ENCODE data around the gene ATXN7L2.

The ATXN7L2 gene

DNA sequence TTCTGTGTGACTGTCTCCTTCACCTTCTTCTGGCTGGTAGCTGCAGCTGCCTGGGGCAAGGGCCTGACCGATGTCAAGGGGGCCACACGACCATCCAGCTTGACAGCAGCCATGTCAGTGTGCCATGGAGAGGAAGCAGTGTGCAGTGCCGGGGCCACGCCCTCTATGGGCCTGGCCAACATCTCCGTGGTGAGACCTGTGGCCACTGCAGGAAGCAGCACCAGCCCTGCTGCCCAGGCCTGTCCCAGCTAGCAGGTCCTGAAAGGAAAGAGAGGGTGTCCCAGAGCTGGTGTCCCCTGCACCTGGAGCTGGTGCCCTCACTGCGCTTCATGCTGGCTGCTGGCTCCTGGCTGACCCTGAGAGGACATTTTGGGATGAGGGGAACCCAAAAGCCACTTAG, 5.9 kb upstream of the ATXN7L2 start:
- no peak for DNase-seq

DNA sequence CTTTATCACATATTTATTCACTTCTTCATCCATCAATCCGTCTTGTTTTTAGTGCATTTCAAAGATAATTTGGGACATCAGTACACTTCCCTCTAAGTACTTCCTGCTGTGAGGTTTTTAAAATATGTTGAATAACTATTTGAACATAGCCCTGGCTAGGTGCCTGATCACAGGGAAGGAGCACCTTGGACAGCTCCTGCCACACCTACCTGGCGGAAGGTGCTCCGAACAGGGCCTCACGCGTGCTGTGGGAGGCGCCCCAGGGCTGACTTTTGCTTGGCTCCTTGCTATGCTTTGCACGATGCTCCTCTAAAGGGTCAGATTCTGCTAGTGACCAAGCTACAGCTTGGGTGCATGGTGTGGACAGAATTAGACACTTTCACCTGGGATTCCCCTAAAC, 4.9 kb upstream of the ATXN7L2 start:
- peak in 1 of 5 donors; percentile 36 for DNase-seq

GRCh38 chr1:109479311-109479710, 4.4 kb upstream of the ATXN7L2 start:
- DNase-seq: no peak

DNA sequence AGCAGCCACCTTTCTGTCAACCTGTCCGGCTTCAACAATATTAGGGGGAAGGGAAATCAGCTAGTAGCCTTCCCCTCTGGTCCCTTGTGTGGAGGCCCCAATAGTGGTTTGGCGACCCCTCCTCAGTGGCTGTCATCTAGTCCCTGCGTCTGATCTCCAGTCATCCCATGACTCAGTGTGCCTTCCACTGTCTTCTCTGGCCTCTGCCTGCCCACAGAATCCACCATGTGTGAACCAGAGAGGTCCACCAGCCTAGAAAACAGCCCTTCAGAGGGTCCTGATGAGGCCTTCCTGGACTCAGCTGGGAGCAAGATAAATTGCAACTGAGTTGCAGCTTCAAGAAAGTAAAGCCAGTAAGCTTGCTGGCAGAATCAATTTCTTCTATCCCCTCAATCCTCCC, 3.8 kb upstream of the ATXN7L2 start:
- no peak for DNase-seq

DNA sequence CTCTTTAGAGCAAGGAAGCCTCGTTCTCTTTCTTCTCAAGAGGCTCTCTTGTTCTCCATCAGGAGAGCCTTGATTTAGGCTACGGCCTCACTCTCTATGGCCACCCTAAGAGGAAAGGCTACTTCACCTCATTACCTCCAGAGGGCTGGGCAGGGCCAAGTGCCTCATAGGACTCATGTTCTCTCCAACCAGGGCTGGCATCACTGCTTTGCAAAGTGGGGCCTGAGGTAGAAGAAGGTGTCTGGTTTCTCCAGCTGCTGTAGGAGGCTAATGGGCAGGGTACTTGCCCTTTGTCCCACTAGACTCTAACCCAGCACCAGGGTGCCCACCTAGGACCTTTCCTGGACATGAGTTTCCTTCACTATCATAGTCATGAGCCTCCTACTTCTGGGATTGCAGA, 2.1 kb upstream of the ATXN7L2 start:
- DNase-seq: no peak

DNA sequence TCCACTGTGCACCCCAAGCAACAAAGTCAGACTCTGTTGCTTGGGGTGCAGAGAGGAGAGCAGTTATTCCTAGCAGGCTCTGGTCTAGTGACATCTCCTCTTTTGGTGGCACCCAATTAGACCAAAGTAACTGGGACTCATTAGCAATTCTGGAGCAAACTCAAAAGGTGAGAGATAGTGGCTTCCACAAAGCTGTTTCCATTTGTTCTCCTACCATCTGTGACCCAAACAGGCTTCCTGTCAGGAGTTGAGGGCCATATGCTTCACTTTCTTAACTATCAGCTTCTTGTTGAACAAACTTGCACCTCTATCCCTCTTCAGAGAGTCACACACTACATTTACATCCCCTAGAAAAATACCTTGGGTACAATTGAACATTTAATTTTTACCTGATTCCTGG, 1.5 kb upstream of the ATXN7L2 start:
- no peak for DNase-seq

GRCh38 chr1:109482791-109483671, 674 bp upstream of the ATXN7L2 start:
- peak in 2 of 5 donors; percentile 32 for DNase-seq

DNA sequence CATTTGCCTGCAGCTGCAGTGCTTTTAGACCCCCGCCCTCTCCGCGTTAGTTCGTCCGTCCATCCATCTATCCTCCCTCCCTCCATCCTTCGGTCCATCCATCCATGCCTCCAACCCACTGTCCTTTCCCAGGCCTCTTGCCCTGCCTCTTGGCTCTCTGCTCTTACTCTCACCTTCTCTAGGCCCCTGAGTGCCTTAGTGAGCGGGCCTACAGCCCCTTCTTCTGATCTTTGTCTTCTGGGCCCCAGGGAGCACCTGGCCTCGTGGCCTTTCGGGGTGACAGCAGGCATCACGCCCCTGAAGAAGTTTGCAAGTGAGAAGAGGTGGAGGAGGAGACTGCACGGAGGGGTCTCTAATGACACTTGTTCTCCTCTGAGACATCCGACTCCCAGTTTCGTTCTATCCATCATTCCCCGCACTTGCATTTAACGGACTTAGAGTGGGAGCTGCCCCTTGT, 842 bp downstream of the ATXN7L2 start:
- no peak for DNase-seq

DNA sequence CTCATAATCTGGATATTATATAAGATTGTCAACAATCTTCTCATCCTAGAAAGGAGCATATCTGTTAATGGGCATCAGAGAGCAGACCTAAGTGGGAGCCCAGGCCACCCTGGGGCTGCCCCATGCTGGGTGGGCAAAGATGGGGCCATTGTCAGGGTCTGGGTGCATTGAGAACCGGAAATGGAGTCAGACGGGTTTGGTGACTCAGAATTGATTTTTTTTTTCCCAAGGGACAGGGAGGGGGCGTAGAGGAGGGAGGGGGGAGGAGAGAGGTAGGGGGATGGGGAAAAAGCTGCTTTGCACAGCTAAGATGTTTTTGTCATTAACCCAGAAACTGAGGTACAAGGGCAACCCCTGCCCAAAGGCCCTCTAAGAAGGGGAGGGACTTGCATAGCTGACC, 1.3 kb downstream of the ATXN7L2 start:
- DNase-seq: no peak

- DNase-seq: no peak
These were observed 3.6 kb downstream of the ATXN7L2 start for GRCh38 chr1:109487261-109487660.

- no peak for DNase-seq
These were observed 4.5 kb downstream of the ATXN7L2 start for GRCh38 chr1:109488201-109488600.

GRCh38 chr1:109488696-109489095, 5.0 kb downstream of the ATXN7L2 start:
- DNase-seq: no peak

- peak in 4 of 5 donors; percentile 44 to 68 (median 56) for DNase-seq
These were observed 6.6 kb downstream of the ATXN7L2 start for GRCh38 chr1:109490029-109490933.

- DNase-seq: no peak
These were observed 7.2 kb downstream of the ATXN7L2 start for GRCh38 chr1:109490934-109491302.

GRCh38 chr1:109491372-109491771, 7.7 kb downstream of the ATXN7L2 start:
- DNase-seq: no peak

- no peak for DNase-seq
These were observed 9.1 kb downstream of the ATXN7L2 start for GRCh38 chr1:109492779-109493178.

DNA sequence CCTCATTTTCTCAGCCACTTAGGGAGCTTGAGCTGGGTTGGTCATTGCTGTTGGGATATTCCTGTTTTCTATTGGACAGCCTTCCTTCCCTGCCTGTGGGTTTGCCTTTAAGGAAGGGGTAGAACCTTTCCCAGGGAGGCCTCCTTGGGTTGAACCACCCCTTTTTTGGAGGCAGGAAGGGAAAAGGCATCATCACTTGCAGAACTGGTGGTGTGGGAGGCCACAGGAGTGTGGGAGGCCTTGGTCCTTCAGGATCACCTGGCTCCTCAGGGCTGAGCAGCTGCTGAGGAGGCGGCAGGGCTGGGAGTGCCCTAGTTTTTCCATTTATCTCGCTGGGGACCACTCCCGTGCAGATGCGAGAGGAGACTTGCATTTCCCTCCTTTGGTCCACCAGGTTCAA, 9.5 kb downstream of the ATXN7L2 start:
- no peak for DNase-seq

DNA sequence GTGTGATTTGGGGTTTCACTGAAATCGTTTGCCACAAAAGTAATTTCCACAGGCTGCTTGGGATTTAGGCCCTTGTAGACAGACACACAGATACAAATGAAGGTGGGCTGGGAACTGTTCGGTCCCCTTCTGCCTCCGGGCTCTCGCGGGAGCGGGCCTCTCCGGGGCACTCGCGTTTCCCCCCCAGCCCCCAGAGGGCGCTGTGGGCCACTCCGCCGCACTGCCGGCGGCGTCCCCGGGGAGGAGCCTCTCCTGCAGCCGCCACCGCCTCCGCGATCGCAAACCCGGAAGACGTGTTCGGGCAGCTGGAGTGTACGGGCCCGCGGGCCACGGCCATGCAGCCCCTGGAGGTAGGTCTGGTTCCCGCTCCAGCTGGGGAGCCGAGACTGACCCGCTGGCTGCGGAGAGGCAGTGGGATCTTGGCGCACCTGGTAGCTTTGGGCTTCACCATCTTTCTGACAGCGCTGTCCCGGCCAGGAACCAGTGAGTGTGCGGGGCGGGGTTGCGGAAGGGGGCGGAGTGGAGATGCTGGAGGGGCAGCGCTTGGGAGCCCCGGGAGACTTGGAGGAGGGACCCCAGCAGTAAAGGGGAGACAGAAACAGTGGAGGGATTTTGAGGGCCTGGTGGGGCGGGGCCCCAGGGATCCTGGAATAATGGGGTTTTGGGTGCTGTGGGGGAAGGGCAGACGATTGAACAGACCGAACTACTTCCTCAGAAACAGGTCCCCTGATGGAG, 10.3 kb downstream of the ATXN7L2 start, which contains the start of gene CYB561D1:
Gene CYB561D1 (plus strand): TSS at position 290 of the 735 bp plus-strand sequence. CDS start 46 bp downstream, at position 336.
- DNase-seq: peak; percentile 76 to 89 (median 84)

DNA sequence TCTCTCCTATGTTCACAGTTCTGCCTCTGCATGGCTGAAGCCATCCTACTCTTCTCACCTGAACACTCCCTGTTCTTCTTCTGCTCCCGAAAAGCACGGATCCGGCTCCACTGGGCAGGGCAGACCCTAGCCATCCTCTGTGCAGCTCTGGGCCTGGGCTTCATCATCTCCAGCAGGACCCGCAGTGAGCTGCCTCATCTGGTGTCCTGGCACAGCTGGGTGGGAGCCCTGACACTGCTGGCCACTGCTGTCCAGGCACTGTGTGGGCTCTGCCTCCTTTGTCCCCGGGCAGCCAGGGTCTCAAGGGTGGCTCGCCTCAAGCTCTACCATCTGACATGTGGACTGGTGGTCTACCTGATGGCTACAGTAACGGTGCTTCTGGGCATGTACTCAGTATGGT, 12.0 kb downstream of the ATXN7L2 start:
- no peak for DNase-seq

GRCh38 chr1:109497449-109498160, 13.9 kb downstream of the ATXN7L2 start:
- no peak for DNase-seq

GRCh38 chr1:109498161-109498801, 14.6 kb downstream of the ATXN7L2 start:
- no peak for DNase-seq

DNA sequence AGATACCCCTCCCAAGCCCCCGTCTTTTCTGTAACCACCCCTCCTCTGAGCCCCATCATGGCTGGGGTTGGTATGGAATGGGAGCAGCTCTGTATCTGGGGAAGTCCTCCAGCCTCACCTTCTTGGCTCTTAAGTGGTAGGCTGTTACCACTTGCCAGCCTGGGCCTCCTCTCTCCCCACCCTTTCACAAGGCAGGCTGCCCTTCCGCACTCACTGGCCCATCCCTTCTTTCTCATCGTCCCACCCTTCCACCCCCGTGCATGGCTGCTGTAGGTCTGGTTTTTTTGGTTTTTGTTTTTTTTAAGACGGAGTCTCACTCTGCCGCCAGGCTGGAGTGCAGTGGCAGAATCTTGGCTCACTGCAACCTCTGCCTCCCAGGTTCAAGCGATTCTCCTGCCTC, 15.4 kb downstream of the ATXN7L2 start:
- DNase-seq: no peak

Data from T-helper 1 cell (primary cell).